Body of pancreas (tissue), 4 donors: Measurements from ENCODE around the gene GPN2.

Experiments used
- CTCF ChIP-seq, 7 experiments: fragments of 450-650 bp in 4 of 7; fragments of 200-600 bp in 3 of 7; sonication (generic) in 3 of 7; IDR thresholded peaks; one replicate each; pipeline ENCODE4 v1.5.1; 2016 to 2019; ENCODE audit warnings: antibody characterized with exemption in 7 of 7
- POLR2A ChIP-seq, 3 donors: fragments of 450-650 bp; IDR thresholded peaks; one replicate each; pipeline ENCODE4 v1.6.1; 2016; ENCODE audit warnings: antibody characterized with exemption in 3 of 3, mild to moderate bottlenecking in 2 of 3

GRCh38 chr1:26900001-26900814 lies 10.1 kb upstream of the GPN2 start, which contains the start of gene GPATCH3:
- TF ChIP-seq CTCF (IDR thresholded peaks at IDR 0.05) (no peak), POLR2A (IDR thresholded peaks at IDR 0.05) (peak; percentile 34 to 86 (median 75))
